NCI-H2227 treated with DMSO at 0.1 percent for 48 hours (cell line): ENCODE data around the gene EIF5.

Experiments
- DNase-seq: peaks from one replicate; lab custom pipeline; 2025; lab: John Stamatoyannopoulos, UW

The EIF5 gene

DNA sequence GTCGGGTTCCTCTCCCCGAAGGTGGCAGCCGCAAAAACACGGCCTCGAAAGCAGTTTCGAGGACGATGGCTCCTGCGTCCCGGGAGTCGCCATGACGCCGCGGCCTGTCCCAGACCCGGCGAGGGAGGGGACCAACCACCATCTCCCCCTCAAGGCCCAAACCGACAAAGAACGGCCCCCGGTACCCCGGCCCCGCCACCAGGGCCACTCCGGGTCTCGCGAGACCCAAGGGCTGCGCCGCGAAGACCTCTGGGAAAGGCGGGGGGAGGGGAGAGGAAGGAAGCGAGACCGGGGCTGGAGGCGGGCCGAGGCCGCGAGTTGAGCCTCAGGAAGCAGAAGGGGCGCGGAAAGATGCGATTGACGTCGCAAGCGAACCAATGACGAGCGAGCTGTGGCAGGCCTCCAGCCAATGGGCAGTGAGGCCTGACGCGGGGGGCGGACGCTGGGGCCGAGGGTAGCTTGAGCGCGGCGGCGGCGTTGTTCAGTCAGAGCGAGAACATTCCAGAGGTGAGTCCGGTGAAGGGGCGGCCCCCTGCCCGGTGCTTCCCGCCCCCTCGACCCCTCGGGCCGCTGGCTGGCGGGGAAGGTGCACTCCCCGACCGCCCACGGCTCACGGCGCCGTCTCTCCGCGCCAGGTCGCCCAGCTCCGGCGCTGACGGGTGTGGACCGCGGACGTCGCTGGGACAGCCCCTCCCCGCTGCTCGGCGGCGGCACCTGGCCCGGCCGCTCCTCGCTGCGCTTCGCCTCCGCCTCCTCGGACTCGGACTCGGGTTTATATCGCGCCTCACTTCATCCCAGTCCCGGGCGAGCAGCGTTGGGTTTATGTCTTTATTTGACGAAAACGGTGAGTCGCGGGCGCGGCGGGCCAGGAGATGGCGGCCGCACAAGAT is at the start of gene EIF5:
Gene EIF5 (plus strand): TSS at position 484 of the 890 bp plus-strand sequence. CDS start 1,624 bp downstream, outside the sequence.
- DNase-seq: peak; percentile 97

DNA sequence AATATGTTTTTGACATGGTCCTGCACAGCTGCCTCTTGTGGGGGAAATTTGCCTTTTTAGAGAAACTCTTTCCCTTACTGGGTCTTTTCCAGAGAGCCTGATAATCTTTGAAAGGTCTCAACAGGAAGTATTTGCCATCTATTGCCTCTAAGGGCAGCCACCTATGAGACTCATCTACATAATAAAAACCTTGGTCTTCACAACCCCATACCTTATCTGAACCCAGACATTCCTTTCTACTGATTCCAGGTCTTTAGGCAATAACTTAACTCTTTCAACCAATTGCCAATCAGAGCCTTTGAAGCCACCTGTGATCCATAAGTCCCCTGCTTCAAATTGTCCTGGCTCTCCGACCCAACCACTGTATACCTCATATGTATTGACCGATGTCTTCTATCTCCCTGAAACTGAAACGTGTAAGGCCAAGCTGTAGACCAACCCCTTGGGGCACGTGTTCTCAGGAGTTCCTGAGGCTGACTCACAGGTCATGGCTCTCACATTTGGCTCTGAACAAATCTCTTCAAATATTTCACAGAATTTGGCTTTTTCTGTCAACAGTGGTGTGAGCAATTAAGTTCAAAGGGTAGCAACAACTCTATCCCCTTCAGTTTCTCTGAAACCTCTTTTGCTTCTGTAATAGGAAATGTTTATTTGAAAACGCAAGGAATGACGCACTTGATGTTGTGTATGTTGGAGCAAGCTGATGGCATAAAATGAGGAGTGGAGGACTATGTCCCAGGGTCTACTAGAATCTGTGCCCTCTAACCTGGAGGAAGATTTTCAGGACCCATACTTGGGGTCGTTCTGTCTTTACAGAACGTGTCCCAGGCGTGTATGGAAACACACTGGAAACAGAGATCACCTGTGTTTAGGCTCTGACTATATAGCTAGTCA is 49.2 kb upstream of the EIF5 start:
- no peak for DNase-seq

DNA sequence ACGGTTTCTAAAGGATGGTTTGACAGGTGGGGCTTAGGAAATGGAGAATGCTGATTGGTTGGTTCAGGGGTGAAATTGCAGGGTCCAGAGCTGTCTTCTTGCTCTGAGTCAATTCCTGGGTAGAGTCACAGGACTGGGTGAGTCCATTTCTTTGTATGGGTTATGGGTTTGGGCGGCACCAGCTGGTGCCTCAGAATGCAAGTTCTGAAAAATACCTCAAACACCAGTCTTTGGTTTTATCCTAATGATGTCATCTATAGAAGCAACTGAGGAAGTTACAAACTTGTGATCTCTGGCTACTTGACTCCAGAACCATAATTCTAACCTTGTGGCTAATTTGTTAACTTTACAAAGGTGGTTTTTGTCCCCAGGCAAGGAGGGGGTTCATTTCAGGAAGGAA is 47.6 kb upstream of the EIF5 start:
- no peak for DNase-seq

DNA sequence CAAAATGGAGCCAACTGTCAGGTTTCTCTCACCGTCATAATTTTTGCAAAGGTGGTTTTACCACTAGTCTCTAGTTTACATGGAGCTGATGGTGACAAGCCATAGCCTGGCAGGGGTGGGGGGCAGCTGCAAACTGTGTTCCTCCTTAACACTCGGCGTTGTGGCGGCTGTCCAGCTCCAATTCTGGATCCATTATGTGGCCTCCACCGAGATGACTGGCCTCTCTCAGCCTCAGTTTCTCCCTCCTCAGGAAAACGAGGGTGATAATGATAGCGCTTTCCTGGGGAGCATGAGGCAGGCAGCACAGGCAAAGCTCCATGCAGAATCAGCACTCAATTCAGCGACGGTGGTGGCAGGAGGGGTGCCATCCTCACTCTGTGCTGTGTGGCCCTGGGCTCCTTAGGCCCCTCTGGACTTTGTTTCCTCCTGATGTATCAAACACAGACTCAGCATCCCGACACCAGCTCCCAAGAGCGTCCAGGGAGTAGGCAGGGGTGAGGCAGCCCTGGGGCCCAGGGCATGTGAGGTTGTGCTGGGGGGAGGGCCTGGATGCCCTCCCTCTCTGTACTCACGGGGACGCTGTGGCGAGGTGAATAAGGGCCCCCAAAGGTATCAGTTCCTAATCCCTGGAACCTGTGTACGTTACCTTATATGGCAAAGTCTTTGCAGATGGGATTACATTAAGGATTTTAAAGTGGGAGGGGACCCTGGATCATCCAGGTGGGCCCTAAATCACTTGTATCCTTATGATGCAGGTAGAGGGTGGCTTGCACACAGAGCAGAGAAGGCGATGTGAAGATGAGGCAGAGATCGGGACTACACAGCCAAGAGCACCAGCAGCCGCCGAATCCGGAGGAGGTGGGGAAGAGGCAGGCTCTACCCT is 46.8 kb upstream of the EIF5 start:
- DNase-seq: no peak

DNA sequence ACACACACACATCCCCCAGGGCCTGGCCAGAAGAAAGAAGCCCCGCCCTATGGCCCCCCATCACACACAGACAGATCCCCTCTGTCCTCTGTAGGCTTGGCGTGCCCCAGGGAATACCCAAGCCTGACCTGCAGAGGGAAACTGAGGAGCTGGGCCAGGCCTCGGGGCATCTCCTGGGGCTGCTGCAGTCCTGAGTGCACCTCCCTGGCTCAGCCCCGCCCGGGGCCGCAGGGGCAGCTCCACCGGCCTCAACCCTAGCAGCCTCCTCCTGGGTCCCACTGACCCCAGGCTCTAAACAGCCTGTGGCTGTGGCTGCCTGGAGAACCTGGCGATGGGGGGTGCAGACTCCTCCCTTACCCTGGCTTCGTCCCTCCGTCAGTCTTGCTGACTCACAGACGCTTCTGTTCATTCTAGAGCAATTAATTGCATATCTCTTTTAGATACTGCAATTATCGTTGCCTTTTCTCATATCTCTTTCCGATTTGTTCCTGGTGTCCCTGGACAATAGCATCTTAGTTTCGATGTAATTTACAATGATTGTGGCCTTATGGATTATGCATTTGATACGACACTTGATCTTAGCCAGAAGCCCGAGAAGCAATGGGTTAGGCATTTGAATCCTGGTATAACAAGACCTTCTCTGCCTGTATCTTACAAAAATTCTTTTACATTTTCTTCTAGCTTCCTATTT is 45.8 kb upstream of the EIF5 start:
- DNase-seq: no peak

DNA sequence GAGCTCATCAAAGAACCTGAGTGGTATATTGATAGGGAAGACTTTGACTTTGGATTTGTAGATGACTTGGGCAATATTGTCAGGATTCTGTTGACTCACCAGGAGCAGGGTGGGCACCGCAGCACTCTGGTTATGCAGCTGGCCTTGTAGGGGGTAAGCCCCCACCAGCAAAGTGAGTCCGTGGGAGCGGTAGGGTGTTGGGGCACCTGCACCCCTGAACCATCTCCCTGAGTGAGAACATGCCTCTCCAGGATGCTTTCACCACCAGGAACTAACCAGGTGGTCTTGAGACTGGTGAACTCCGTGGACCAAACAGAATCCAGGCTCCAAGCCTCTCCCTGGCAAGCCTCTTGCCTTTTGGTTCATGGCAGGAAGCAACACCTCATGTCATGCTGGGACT is 44.0 kb upstream of the EIF5 start:
- DNase-seq: no peak

DNA sequence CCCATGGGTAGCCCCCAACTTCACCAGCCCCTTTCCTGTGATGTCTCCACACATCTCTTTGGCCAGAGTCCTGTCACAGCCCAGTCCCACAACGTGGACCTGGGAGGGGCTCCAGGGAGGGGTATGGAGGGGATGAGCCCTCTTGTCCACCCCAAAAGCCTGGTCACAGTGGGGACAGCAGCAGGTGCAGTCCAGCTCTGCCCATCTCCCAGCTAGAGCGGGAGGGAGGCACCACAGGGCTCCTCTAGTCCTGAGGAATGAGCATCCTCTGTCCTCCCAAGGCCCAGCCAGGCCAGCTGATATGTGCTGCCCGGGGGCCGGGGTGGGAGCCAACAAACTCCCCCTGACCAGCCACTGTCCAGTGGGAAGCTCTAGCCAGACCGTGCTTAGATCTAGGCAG is 43.5 kb upstream of the EIF5 start:
- DNase-seq: no peak

DNA sequence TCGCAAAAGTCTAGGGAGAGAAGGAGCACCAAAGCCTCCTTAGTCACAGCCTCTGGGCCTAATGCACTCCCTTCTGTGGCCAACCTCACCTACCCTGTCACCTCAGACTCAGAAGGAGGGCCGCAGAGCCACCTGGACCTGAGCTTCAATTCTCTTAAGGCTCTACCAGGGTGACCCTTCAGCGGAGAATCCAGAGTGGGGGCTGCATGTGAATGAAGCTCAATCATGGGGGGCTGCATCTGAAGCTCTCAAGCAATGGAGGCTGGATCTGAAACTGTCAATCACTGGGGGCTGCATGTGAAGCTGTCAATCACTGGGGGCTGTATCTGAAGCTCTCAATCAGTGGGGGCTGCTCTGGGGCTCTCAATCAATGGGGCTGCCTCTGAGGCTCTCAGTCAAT is 43.1 kb upstream of the EIF5 start:
- no peak for DNase-seq

DNA sequence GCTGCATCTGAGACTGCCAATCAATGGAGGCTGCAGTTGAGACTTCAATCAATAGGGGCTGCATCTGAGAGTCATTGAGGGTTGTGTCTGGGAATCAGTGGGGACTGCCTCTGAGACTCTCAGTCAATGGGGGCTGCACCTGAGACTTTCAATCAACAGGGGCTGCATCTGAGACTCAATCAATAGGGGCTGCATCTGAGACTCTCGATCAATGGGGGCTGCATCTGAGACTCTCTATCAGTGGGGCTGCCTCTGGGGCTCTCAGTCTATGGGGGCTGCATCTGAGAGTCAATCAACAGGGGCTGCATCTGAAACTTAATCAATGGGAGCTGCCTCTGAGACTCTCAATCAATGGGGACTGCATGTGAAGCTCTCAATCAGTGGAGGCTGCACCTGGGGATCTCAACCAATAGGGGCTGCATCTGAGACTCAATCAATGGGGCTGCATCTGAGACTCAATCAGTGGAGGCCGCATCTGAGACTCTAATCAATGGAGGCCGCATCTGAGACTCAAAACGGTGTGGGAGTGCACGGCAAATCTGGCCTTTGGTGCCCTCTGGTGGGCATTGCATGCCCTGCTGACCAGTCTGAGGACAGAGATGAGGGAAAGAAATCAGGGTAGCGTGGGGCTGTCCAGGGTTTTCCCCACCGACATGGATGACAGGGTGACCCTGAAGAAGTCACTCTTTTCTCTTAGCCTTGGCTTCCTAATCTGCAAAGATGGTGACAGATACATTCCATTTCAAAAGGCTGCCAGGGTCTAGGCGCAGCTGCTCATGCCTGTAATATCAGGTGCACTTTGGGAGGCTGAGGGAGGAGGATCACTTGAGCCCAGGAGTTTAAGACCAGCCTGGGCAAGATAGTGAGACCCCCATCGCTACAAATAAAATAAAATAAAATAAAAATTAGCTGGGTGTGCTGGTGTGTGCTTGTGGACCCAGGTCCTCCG is 41.3 kb upstream of the EIF5 start:
- DNase-seq: peak; percentile 24

DNA sequence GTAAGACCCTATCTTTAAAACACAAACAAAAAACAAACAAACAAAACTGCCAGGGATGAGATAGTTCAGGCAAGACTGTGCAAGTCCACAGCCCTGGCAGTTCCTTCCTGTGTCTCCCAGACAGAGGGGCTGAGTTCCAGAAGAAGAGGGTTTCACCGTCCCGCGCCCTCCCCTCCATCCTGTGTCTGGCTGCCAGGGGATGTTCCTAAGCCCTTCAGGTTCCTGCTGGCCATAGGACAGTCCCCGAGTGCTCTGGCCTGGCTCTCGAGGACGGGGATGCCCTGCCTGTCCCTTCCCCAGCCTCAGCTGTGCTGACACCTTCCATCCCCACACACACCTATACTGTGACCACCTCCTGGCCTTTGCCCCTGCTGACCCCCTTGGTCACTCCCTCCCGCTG is 40.6 kb upstream of the EIF5 start:
- no peak for DNase-seq

DNA sequence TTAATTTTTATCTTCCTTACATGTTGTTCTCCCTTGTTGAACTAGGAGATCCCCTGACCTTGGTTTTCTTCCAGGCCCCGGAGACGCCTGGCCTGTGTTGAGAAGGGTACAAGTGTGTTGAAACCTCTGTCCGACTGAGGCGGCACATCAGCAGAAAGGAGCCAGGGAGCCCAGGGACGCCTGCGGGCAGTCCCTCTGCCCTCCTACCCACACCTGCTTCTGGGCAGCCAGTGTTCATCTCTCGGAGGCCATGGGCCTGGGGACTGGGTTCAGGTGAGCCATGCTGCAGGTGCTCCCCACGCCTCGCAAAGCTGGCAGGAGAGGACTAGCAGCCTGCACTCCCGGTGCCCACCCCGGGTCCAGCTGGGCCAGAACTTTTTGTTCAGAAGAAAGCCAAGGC is 39.9 kb upstream of the EIF5 start:
- DNase-seq: no peak

DNA sequence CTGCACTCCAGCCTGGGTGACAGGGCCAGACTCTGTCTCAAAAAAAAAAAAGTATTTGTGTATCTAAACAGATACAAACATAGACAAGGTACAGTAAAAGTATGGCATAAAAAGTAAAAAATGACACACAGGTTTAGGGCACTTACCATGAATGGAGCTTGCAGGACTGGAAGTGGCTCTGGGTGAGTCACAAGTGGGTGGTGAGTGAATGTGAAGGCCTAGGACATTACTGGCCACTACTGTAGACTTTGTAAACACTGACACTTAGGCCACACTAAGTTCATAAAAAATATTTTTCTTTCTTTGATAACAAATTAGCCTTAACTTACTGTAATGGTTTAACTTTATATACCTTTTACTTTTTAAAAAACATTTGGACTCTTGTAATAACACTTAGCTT is 38.0 kb upstream of the EIF5 start:
- DNase-seq: no peak

DNA sequence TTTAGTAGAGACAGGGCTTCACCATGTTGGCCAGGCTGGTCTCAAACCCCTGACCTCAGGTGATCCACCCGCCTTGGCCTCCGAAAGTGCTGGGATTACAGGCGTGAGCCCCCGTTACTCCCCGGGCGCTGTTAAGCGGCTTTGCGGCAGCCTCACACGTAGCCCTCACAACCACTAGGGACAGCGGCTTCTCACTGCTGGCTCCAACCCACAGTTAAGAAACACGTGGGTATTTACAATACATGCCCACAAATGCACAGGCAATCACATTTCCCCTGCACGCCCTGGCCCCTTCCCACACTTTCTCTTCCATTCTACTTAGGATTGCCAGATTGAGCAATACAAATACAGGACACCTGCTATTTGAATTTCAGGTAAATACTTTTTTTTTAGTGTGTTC is 37.0 kb upstream of the EIF5 start:
- DNase-seq: no peak

DNA sequence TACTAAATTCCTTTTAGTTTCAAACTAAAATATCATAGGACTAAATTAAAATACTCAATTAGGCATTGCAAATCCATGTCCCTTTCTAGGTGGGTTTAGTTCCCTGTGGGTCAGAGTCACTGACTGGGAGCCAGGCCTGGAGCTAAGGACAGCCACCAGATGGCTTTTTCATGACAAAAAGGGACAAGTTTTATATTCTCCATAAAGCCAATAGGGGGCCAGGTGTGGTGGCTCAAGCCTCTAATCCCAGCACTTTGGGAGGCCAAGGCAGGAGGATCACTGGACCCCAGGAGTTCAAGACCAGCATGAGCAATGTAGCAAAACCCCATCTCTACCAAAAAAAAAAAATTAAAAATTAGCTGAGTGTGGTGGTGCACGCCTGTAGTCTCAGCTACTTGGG is 35.4 kb upstream of the EIF5 start:
- no peak for DNase-seq

DNA sequence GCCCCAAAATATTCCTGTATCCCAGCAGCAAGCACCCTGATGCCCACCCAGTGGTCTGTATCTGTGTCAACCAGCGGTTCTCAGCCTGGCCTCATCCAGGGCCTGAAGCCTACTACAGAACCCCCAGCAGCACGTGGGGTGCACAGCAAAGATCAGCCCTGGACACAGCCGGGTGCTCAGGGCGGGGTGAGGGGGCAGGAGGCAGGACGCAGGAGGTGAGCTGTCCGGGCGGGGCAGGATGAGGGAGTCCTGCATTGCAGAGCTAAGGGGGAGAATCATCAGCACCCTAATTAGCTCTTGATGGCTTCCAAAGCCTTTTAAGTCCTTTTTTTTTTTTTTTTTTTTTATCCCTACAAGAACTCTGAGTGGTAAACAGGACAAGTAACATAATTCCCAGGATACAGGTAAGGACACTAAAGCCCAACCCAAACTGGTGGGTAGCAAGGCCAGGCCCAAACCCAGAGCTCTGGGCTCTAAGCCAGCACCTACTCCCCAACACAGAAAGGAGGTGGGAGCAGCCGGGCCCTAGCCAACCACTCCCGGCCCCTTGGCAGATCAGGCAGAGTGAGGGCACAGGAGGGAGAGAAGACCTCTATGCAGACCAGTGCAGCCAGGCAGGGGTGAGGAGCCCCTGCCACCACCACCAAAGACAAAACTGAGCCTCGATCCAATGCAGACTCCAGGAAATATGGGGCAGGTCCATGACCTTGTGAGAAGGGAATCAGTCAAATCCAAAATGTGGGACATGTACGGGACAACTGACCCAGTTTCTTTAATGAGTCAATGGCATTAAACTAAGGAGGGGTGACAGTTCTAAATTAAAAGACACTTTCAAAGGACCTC is 32.3 kb upstream of the EIF5 start:
- DNase-seq: no peak

DNA sequence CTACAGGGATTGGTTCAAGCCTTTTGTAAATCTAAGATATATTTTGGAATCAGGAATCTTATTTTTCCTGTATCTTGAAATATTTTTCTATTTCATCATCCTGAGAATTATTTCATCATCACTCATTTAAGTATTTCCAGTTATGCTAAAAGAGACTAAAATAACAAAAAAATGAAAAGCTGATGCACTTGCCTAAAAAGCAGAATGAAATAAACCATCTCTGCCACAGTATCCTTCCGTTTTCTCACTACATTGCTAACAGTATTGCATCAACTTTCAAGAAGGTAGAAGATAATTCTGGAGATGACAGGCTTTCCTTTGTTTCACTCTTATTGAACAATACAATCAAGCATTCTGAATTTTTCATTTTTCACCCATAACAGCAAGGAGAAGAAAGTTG is 31.1 kb upstream of the EIF5 start:
- DNase-seq: no peak

DNA sequence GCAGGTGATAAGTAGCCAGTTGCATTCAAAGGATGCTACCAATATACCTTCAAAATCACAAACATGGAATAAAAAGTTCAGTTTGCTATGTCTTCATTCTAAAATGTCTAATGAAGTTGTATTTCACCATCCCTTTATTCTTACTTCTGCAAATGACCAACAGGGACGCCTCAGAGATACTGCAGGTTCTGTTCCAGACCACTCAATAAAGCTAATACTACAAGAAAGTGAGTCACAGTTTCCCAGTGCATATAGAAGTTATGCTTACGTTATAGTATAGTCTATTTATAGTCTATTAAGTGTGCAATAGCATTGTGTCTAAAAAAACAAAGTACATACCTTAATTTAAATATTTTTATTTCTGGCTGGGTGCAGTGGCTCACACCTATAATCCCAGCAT is 29.3 kb upstream of the EIF5 start:
- DNase-seq: no peak

DNA sequence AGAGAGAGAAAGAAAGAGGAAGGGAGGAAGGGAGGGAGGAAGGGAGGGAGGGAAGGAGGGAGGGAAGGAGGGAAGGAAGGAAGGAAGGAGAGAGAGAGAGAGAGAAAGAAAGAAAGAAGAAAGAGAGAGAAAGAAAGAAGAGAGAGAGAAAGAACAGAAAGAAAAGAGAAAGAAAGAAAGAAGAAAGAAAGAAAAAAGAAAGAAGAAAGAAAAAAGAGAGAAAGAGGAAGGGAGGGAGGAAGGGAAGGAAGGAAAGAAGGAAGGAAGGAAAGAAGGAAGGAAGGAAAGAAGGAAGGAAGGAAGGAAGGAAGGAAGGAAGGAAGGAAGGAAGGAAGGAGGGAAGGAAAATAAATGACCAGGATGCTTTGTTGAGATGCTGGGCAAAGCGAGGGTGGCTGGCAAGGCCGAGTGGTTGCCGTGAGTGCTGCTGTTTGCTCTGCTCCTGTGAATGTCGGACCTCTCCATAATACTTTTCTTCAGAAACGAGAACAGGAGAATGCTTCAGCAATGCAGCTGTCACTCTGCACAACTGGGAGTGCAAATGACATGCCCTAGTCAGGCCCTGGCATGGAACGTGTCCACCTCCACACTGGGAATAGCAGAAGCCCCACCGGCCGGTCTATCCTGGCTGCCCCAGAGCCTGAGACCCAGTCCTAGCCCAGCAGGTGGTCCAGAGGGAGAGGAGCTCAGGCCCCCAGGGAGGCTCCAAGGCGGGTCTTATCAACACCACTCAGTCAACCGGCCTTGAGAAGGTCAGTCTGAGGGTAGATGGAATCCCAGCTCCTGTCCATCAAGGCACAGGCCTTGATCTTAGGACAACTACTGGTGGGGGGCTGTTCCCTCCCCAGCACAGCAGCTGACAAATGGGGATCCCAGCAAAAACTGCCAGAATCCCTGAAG is 25.1 kb upstream of the EIF5 start:
- DNase-seq: no peak
